ENCODE results near the gene TAAR5.

The TAAR5 gene

GRCh38 chr6:132598473-132598872, 8.9 kb upstream of the TAAR5 start:
- no peaks in the 10 kb centered on the region for H3K9me2 ChIP-seq (replicated peaks; ENCODE audit: insufficient read depth, low read length)
- no peak for TF ChIP-seq EZH2 (optimal IDR thresholded peaks at IDR 0.05; ENCODE audit: low read depth, low read length)
- TF ChIP-seq CTCF (IDR thresholded peaks at IDR 0.05; ENCODE audit: low read length) = peak; percentile 45
- no peaks in the 10 kb centered on the region for H3F3A ChIP-seq (ENCODE audit: insufficient read depth, low read length)
- no peak overlapping the region for H2AFZ ChIP-seq (ENCODE audit: low read length)
- peak; percentile 22 for DNase-seq
- no peak overlapping the region for H3K4me2 ChIP-seq (ENCODE audit: low read depth, low read length)
- H3K36me3 ChIP-seq (replicated peaks; ENCODE audit: insufficient read depth, low read length) = no peaks in the 10 kb centered on the region
- H3K4me3 ChIP-seq (ENCODE audit: low read length) = no peak overlapping the region
- no peak overlapping the region for H3K9ac ChIP-seq (ENCODE audit: low read length)
- no peaks in the 10 kb centered on the region for H3K27me3 ChIP-seq (replicated peaks; ENCODE audit: insufficient read depth, low read length)
- no peaks in the 10 kb centered on the region for H3K79me2 ChIP-seq (ENCODE audit: low read length)
- no peak overlapping the region for H3K27ac ChIP-seq (ENCODE audit: low read length)
- H3K4me1 ChIP-seq (ENCODE audit: low read length) = no peaks in the 10 kb centered on the region
- H4K20me1 ChIP-seq (ENCODE audit: insufficient read depth, low read length) = no peaks in the 10 kb centered on the region
- no peaks in the 10 kb centered on the region for H3K9me3 ChIP-seq (replicated peaks; ENCODE audit: insufficient read depth, low read length)

GRCh38 chr6:132596201-132596600, 6.7 kb upstream of the TAAR5 start:
- Histone ChIP-seq H3K9me3 (replicated peaks; ENCODE audit: insufficient read depth, low read length) (no peaks in the 10 kb centered on the region), H2AFZ (ENCODE audit: low read length) (no peak overlapping the region), H3F3A (ENCODE audit: insufficient read depth, low read length) (no peaks in the 10 kb centered on the region), H3K36me3 (replicated peaks; ENCODE audit: insufficient read depth, low read length) (no peaks in the 10 kb centered on the region), H4K20me1 (ENCODE audit: insufficient read depth, low read length) (no peaks in the 10 kb centered on the region), H3K4me2 (ENCODE audit: low read depth, low read length) (no peak overlapping the region), H3K27ac (ENCODE audit: low read length) (no peak overlapping the region), H3K79me2 (ENCODE audit: low read length) (no peaks in the 10 kb centered on the region), H3K4me1 (ENCODE audit: low read length) (no peaks in the 10 kb centered on the region), H3K9me2 (replicated peaks; ENCODE audit: insufficient read depth, low read length) (no peaks in the 10 kb centered on the region), H3K4me3 (ENCODE audit: low read length) (no peak overlapping the region), H3K27me3 (replicated peaks; ENCODE audit: insufficient read depth, low read length) (no peaks in the 10 kb centered on the region), H3K9ac (ENCODE audit: low read length) (no peak overlapping the region)
- TF ChIP-seq EZH2phosphoT487 (IDR thresholded peaks at IDR 0.05; ENCODE audit: low read length) = no peak
- TF ChIP-seq EZH2 (optimal IDR thresholded peaks at IDR 0.05; ENCODE audit: low read depth, low read length) = no peak
- TF ChIP-seq CTCF (IDR thresholded peaks at IDR 0.05; ENCODE audit: low read length) = no peak
- DNase-seq = no peak

- Histone ChIP-seq H2AFZ (ENCODE audit: low read length) (no peak overlapping the region), H3F3A (ENCODE audit: insufficient read depth, low read length) (no peaks in the 10 kb centered on the region), H4K20me1 (ENCODE audit: insufficient read depth, low read length) (no peaks in the 10 kb centered on the region), H3K9ac (ENCODE audit: low read length) (no peak overlapping the region), H3K9me3 (replicated peaks; ENCODE audit: insufficient read depth, low read length) (no peaks in the 10 kb centered on the region), H3K4me1 (ENCODE audit: low read length) (no peaks in the 10 kb centered on the region), H3K9me2 (replicated peaks; ENCODE audit: insufficient read depth, low read length) (no peaks in the 10 kb centered on the region), H3K4me2 (ENCODE audit: low read depth, low read length) (no peak overlapping the region), H3K27me3 (replicated peaks; ENCODE audit: insufficient read depth, low read length) (no peaks in the 10 kb centered on the region), H3K36me3 (replicated peaks; ENCODE audit: insufficient read depth, low read length) (no peaks in the 10 kb centered on the region), H3K27ac (ENCODE audit: low read length) (no peak overlapping the region), H3K79me2 (ENCODE audit: low read length) (no peaks in the 10 kb centered on the region), H3K4me3 (ENCODE audit: low read length) (no peak overlapping the region)
- TF ChIP-seq EZH2phosphoT487 (IDR thresholded peaks at IDR 0.05; ENCODE audit: low read length) = no peak
- no peak for TF ChIP-seq EZH2 (optimal IDR thresholded peaks at IDR 0.05; ENCODE audit: low read depth, low read length)
- TF ChIP-seq CTCF (IDR thresholded peaks at IDR 0.05; ENCODE audit: low read length) = no peak
- DNase-seq = no peak
Observed at GRCh38 chr6:132592855-132593254, 3.3 kb upstream of the TAAR5 start.
